Activated CD4-positive, alpha-beta T cell treated with anti-CD3 and anti-CD28 coated beads, Interleukin-2, amount 10 ng/mL, durations not matched to agents 24 days and 14 days (primary cell): ENCODE results near the gene NPC1L1. TPM values are rescaled to one million over a fixed set of nuclear protein-coding genes. Genes with fewer than 3 reads are reported as not detected.
A peak's percentile ranks its signal among the peaks of the same experiment; 100 is the strongest.

Experiments used
- DNase-seq: peaks from one replicate; pipeline ENCODE4 v3.0.0; 2022
- H3K27ac Mint-ChIP-seq: one replicate; pipeline ENCODE4 v1.8.0; 2022; ENCODE audit warnings: mild to moderate bottlenecking, mixed read lengths
- H3K27me3 Mint-ChIP-seq: one replicate; pipeline ENCODE4 v1.8.0; 2022; ENCODE audit warnings: mixed read lengths
- H3K36me3 Mint-ChIP-seq: one replicate; pipeline ENCODE4 v1.8.0; 2022; ENCODE audit warnings: low read depth, mild to moderate bottlenecking, mixed read lengths
- H3K4me1 Mint-ChIP-seq: one replicate; pipeline ENCODE4 v1.8.0; 2021; ENCODE audit warnings: mixed read lengths
- H3K4me3 Mint-ChIP-seq: one replicate; pipeline ENCODE4 v1.8.0; 2022; ENCODE audit warnings: mild to moderate bottlenecking, moderate library complexity, mixed read lengths
- H3K9me3 Mint-ChIP-seq: one replicate; pipeline ENCODE4 v1.8.0; 2021; ENCODE audit warnings: mixed read lengths
- intact Hi-C: fragments of 100-400 bp; cut with micrococcal nuclease; formaldehyde crosslinking; loops from one replicate; pipeline ENCODE4 v1.15.1; 2023
- total RNA-seq: library from RNA; stranded (reverse); gene quantifications from 2 replicates; pipeline ENCODE4 v1.2.3, GENCODE V29; 2022

The NPC1L1 gene
- total RNA-seq = not detected in 2 replicates

GRCh38 chr7:44541028-44541869 is at the start of gene NPC1L1:
Gene NPC1L1, minus strand, starts transcription at chr7:44541330. Its CDS starts 71 bp downstream, at chr7:44541259.
- no peak within 1 kb of the TSS for H3K27ac Mint-ChIP-seq

GRCh38 chr7:44590910-44591309 is 49.8 kb upstream of the NPC1L1 start:
- Mint-ChIP-seq H3K4me1 (peaks cover 12% of the 10 kb centered on the region), H3K27me3 (peaks cover 13% of the 10 kb centered on the region), H3K36me3 (no peaks in the 10 kb centered on the region), H3K9me3 (no peaks in the 10 kb centered on the region), H3K4me3 (no peak overlapping the region), H3K27ac (no peak overlapping the region)
- intact Hi-C loops = no loop called here
- DNase-seq = no peak

More at GRCh38 chr7:44541028-44541869, at the start of gene NPC1L1:
- DNase-seq = no peak
- Mint-ChIP-seq H3K9me3 (no peaks in the 10 kb centered on the region), H3K27me3 (no peaks in the 10 kb centered on the region), H3K4me1 (no peaks in the 10 kb centered on the region), H3K36me3 (no peaks in the 10 kb centered on the region), H3K4me3 (no peak within 1 kb of the TSS)
- intact Hi-C loops = no loop called here

- H3K27ac Mint-ChIP-seq = no peak overlapping the region
- DNase-seq = peak; percentile 90
- H3K36me3 Mint-ChIP-seq = no peaks in the 10 kb centered on the region
- intact Hi-C loops = loop anchor here (1.0 to 2.0 kb wide), 3 partner anchors 259 to 549 kb away; no protein-coding TSS in a partner anchor
- H3K4me1 Mint-ChIP-seq = peaks cover 15% of the 10 kb centered on the region
- H3K9me3 Mint-ChIP-seq = no peaks in the 10 kb centered on the region
- H3K4me3 Mint-ChIP-seq = no peak overlapping the region
- H3K27me3 Mint-ChIP-seq = peaks cover 3% of the 10 kb centered on the region
Measured at GRCh38 chr7:44587843-44588711, 46.9 kb upstream of the NPC1L1 start.

GRCh38 chr7:44583146-44583865 is 42.2 kb upstream of the NPC1L1 start:
- intact Hi-C loops = loop anchor here (2.0 to 5.0 kb wide), 5 partner anchors 55 to 527 kb away; partner anchors contain the start of genes MYO1G, NUDCD3, POLM and TBRG4
- Mint-ChIP-seq H3K27ac (peak overlapping the region; percentile 92), H3K36me3 (peaks cover 32% of the 10 kb centered on the region), H3K4me1 (peaks cover 38% of the 10 kb centered on the region), H3K4me3 (peak overlapping the region; percentile 92), H3K9me3 (no peaks in the 10 kb centered on the region), H3K27me3 (peaks cover 4% of the 10 kb centered on the region)
- no peak for DNase-seq

- Mint-ChIP-seq H3K27me3 (peaks cover 4% of the 10 kb centered on the region), H3K27ac (peak within 1 kb of the TSS; percentile 92), H3K4me1 (peaks cover 35% of the 10 kb centered on the region), H3K4me3 (peak within 1 kb of the TSS; percentile 92), H3K36me3 (peaks cover 37% of the 10 kb centered on the region), H3K9me3 (no peaks in the 10 kb centered on the region)
- intact Hi-C loops = loop anchor here (1.0 to 5.0 kb wide), 11 partner anchors 8 to 529 kb away; partner anchors contain the start of genes H2AZ2, MYO1G, NUDCD3 and OGDH
- DNase-seq = peak; percentile 100
Measured at GRCh38 chr7:44581879-44582603, 40.9 kb upstream of the NPC1L1 start, which contains the start of gene TMED4. Gene TMED4, minus strand, starts transcription at chr7:44582231. Its CDS starts 25 bp downstream, at chr7:44582206.

GRCh38 chr7:44580945-44581878 is 40.1 kb upstream of the NPC1L1 start:
- H3K27me3 Mint-ChIP-seq = peaks cover 4% of the 10 kb centered on the region
- peak; percentile 87 for DNase-seq
- H3K4me3 Mint-ChIP-seq = peak overlapping the region; percentile 92
- H3K9me3 Mint-ChIP-seq = no peaks in the 10 kb centered on the region
- H3K36me3 Mint-ChIP-seq = peaks cover 38% of the 10 kb centered on the region
- peak overlapping the region; percentile 92 for H3K27ac Mint-ChIP-seq
- peaks cover 36% of the 10 kb centered on the region for H3K4me1 Mint-ChIP-seq
- intact Hi-C loops = loop anchor here (5.0 kb wide), 2 partner anchors 89 to 499 kb away; partner anchors contain the start of genes NUDCD3 and POLM

- DNase-seq = no peak
- Mint-ChIP-seq H3K27me3 (no peaks in the 10 kb centered on the region), H3K27ac (peak overlapping the region; percentile 64), H3K4me1 (peaks cover 47% of the 10 kb centered on the region), H3K36me3 (peaks cover 71% of the 10 kb centered on the region), H3K9me3 (no peaks in the 10 kb centered on the region), H3K4me3 (peak overlapping the region; percentile 42)
- intact Hi-C loops = no loop called here
Measured at GRCh38 chr7:44576228-44576627, 35.1 kb upstream of the NPC1L1 start.

GRCh38 chr7:44575054-44575453 is 33.9 kb upstream of the NPC1L1 start:
- Mint-ChIP-seq H3K36me3 (peaks cover 70% of the 10 kb centered on the region), H3K27ac (peak overlapping the region; percentile 96), H3K4me1 (peaks cover 37% of the 10 kb centered on the region), H3K27me3 (no peaks in the 10 kb centered on the region), H3K4me3 (peak overlapping the region; percentile 92), H3K9me3 (no peaks in the 10 kb centered on the region)
- intact Hi-C loops = loop anchor here (2.0 kb wide), 1 partner anchor 32 kb away; the partner anchor contains the start of gene OGDH
- DNase-seq = no peak

GRCh38 chr7:44574287-44574872 is 33.2 kb upstream of the NPC1L1 start:
- peak overlapping the region; percentile 92 for H3K4me3 Mint-ChIP-seq
- no peaks in the 10 kb centered on the region for H3K27me3 Mint-ChIP-seq
- H3K36me3 Mint-ChIP-seq = peaks cover 70% of the 10 kb centered on the region
- H3K4me1 Mint-ChIP-seq = peaks cover 31% of the 10 kb centered on the region
- intact Hi-C loops = loop anchor here (1.0 to 2.0 kb wide), 2 partner anchors 8 to 32 kb away; partner anchors contain the start of genes OGDH and TMED4
- no peak for DNase-seq
- H3K9me3 Mint-ChIP-seq = no peaks in the 10 kb centered on the region
- peak overlapping the region; percentile 96 for H3K27ac Mint-ChIP-seq

GRCh38 chr7:44573464-44574286 is 32.5 kb upstream of the NPC1L1 start, which contains the start of gene DDX56:
Gene DDX56, minus strand, starts transcription at chr7:44573908. Its CDS starts 13 bp downstream, at chr7:44573895.
- intact Hi-C loops = loop anchor here (1.0 to 2.0 kb wide), 3 partner anchors 9 to 311 kb away; partner anchors contain the start of genes OGDH, PURB and TMED4
- H3K9me3 Mint-ChIP-seq = no peaks in the 10 kb centered on the region
- no peaks in the 10 kb centered on the region for H3K27me3 Mint-ChIP-seq
- H3K4me3 Mint-ChIP-seq = peak within 1 kb of the TSS; percentile 92
- peaks cover 70% of the 10 kb centered on the region for H3K36me3 Mint-ChIP-seq
- peak; percentile 98 for DNase-seq
- H3K27ac Mint-ChIP-seq = peak within 1 kb of the TSS; percentile 96
- peaks cover 30% of the 10 kb centered on the region for H3K4me1 Mint-ChIP-seq
